ENCODE results near the gene GNAT1. TPM values are rescaled to one million over a fixed set of nuclear protein-coding genes. Genes with fewer than 3 reads are reported as not detected.

GNAT1 gene
- total and polyA plus RNA-seq, 2 donors (not counting 1 experiment from before 2014, with no cell fraction given): not detected

- 2% methylated on average over 31 of the region's 31 CpGs for WGBS (ENCODE audit: insufficient coverage)
Measured at GRCh38 chr3:50237754-50238548, 46.5 kb downstream of the GNAT1 start.

More at GRCh38 chr3:50237754-50238548, 46.5 kb downstream of the GNAT1 start:
- peaks cover 93% of the 10 kb centered on the region for H3K79me2 ChIP-seq (ENCODE audit: control insufficient read depth, insufficient read depth, low read length)
- peak overlapping the region; percentile 71 for H2AFZ ChIP-seq (ENCODE audit: insufficient read depth, low read depth, low read length, poor library complexity, severe bottlenecking)
- H4K20me1 ChIP-seq (ENCODE audit: control insufficient read depth, insufficient read depth, low read length, poor library complexity, severe bottlenecking): peaks cover 63% of the 10 kb centered on the region
- H3K4me1 Mint-ChIP-seq: peaks cover 64% of the 10 kb centered on the region
- ATAC-seq (ENCODE audit: low read depth): peak; percentile 32
- intact Hi-C loops (cut with micrococcal nuclease): loop anchor here (1.0 to 10.0 kb wide), 7 partner anchors 8 to 1521 kb away; partner anchors contain the start of genes APEH, HYAL2, HYAL3 and IP6K2
- peaks cover 57 to 63% of the 10 kb centered on the region in 2 donors for H3K4me1 ChIP-seq (ENCODE audit: control insufficient read depth in 2 of 2, insufficient read depth in 2 of 2, low read length in 2 of 2)
- no peaks in the 10 kb centered on the region for H3K27me3 ChIP-seq (replicated peaks in 1 of 4; ENCODE audit: control extremely low read depth in 1 of 4, control insufficient read depth in 3 of 4, insufficient read depth in 4 of 4, low read length in 3 of 4)
- H3K4me3 Mint-ChIP-seq: peak overlapping the region; percentile 97
- ChIA-PET CTCF (interaction anchor here (0.6 to 27.3 kb wide), 4 partner anchors 4 to 62 kb away, joined by 5 to 596 read pairs (median 300); partner anchors contain the start of gene GNAI2), POLR2A (interaction anchor here (0.6 to 2.1 kb wide), 5 partner anchors 10 to 819 kb away, joined by 3 to 13 read pairs (median 3); partner anchors contain the start of genes HYAL3 and NAA80)
- peak overlapping the region; percentile 78 for H3K9ac ChIP-seq (ENCODE audit: low read length)
- H3K27me3 Mint-ChIP-seq: no peaks in the 10 kb centered on the region
- H3K27ac Mint-ChIP-seq: peak overlapping the region; percentile 97
- H3K9me3 ChIP-seq (ENCODE audit: control extremely low read depth in 1 of 3, control insufficient read depth in 2 of 3, insufficient read depth in 1 of 3, low read length in 2 of 3): no peaks in the 10 kb centered on the region
- peak overlapping the region; percentile 97 for H3K4me2 ChIP-seq (replicated peaks; ENCODE audit: low read depth, low read length, poor library complexity, severe bottlenecking)
- no peak for TF ChIP-seq CTCF (IDR thresholded peaks at IDR 0.05)
- no peak for TF ChIP-seq EZH2 (IDR thresholded peaks at IDR 0.05; ENCODE audit: borderline replicate concordance, insufficient read depth, low read depth, low read length, poor library complexity, severe bottlenecking)
- peak overlapping the region; percentile 65 to 91 for H3K27ac ChIP-seq (ENCODE audit: low read length in 2 of 2)
- no peaks in the 10 kb centered on the region for H3K9me3 Mint-ChIP-seq (ENCODE audit: insufficient read depth)
- peak; percentile 88 for DNase-seq
- peak overlapping the region; percentile 70 to 100 (median 95) for H3K4me3 ChIP-seq (ENCODE audit: control extremely low read depth in 1 of 5, extremely low read depth in 1 of 5, insufficient read depth in 1 of 5, low read depth in 2 of 5, low read length in 4 of 5)
- H3K36me3 ChIP-seq (replicated peaks in 1 of 2; ENCODE audit: control extremely low read depth in 1 of 2, control insufficient read depth in 1 of 2, extremely low read depth in 1 of 2, insufficient read depth in 2 of 2, low read length in 1 of 2): peaks cover 0 to 27% of the 10 kb centered on the region in 2 experiments
